Natural killer cell treated with Interleukin-12 subunit alpha and Interleukin-12 subunit beta and Interleukin-15 and Interleukin-18, amount 100 ng/mL, for 72 hours (primary cell): ENCODE results near the gene FUT8. TPM values are rescaled to one million over a fixed set of nuclear protein-coding genes. Genes with fewer than 3 reads are reported as not detected.

Experiments
- ATAC-seq, 2 donors: fragments of 150-1000 bp; cut with Tn5 transposase in 1 of 2; sonication (Bioruptor Pico), chemical (Tn5 transposase) in 1 of 2; 2 replicates each; pipeline ENCODE4 v1.10.0; 2021
- DNase-seq: peaks from one replicate; pipeline ENCODE4 v3.0.0; 2022; ENCODE audit warnings: low spot score
- H3K27ac Mint-ChIP-seq, 2 donors: 1 replicate in 1 of 2; 2 replicates in 1 of 2; pipeline ENCODE4 v1.8.0; 2022; ENCODE audit warnings: mixed read lengths in 2 of 2, mild to moderate bottlenecking in 1 of 2, moderate library complexity in 1 of 2
- H3K27me3 Mint-ChIP-seq, 2 donors: 1 replicate in 1 of 2; 2 replicates in 1 of 2; pipeline ENCODE4 v1.8.0; 2022; ENCODE audit warnings: mixed read lengths in 2 of 2
- H3K36me3 Mint-ChIP-seq: one replicate; pipeline ENCODE4 v1.8.0; 2022; ENCODE audit warnings: mixed read lengths
- H3K4me1 Mint-ChIP-seq, 2 donors: 1 replicate in 1 of 2; 2 replicates in 1 of 2; pipeline ENCODE4 v1.8.0; 2022; ENCODE audit warnings: low read depth in 2 of 2, mixed read lengths in 2 of 2, mild to moderate bottlenecking in 1 of 2
- H3K4me3 Mint-ChIP-seq: one replicate; pipeline ENCODE4 v1.8.0; 2022; ENCODE audit warnings: mixed read lengths
- H3K9me3 Mint-ChIP-seq: 2 replicates; pipeline ENCODE4 v1.8.0; 2022; ENCODE audit warnings: mixed read lengths
- total RNA-seq, 2 donors: library from RNA; stranded (reverse); gene quantifications; one replicate each; pipeline ENCODE4 v1.2.3, GENCODE V29; 2022

The FUT8 gene
- total RNA-seq, 2 donors from 2014 or later = 73.0 to 139 TPM

- H3K4me1 Mint-ChIP-seq = peaks cover 0 to 5% of the 10 kb centered on the region in 2 donors
- DNase-seq (no peak), ATAC-seq (no peak)
- no peaks in the 10 kb centered on the region for H3K27me3 Mint-ChIP-seq
- H3K9me3 Mint-ChIP-seq = no peaks in the 10 kb centered on the region
- H3K36me3 Mint-ChIP-seq = no peaks in the 10 kb centered on the region
- no peak overlapping the region for H3K4me3 Mint-ChIP-seq
- H3K27ac Mint-ChIP-seq = no peak overlapping the region
Observed at GRCh38 chr14:65580973-65581372, 168.4 kb downstream of the FUT8 start.

- Mint-ChIP-seq H3K9me3 (no peaks in the 10 kb centered on the region), H3K36me3 (no peaks in the 10 kb centered on the region), H3K27me3 (no peaks in the 10 kb centered on the region), H3K4me1 (peaks cover 0 to 5% of the 10 kb centered on the region in 2 donors), H3K4me3 (no peak overlapping the region), H3K27ac (no peak overlapping the region)
- no peak for ATAC-seq
- DNase-seq = no peak
Observed at GRCh38 chr14:65581378-65581777, 168.8 kb downstream of the FUT8 start.

GRCh38 chr14:65581799-65582198 lies 169.3 kb downstream of the FUT8 start:
- Mint-ChIP-seq H3K27ac (no peak overlapping the region), H3K36me3 (no peaks in the 10 kb centered on the region), H3K4me3 (no peak overlapping the region), H3K27me3 (no peaks in the 10 kb centered on the region), H3K9me3 (no peaks in the 10 kb centered on the region), H3K4me1 (peaks cover 0 to 5% of the 10 kb centered on the region in 2 donors)
- DNase-seq (no peak), ATAC-seq (no peak)

- H3K36me3 Mint-ChIP-seq = no peaks in the 10 kb centered on the region
- H3K4me1 Mint-ChIP-seq = peaks cover 0 to 5% of the 10 kb centered on the region in 2 donors
- H3K4me3 Mint-ChIP-seq = no peak overlapping the region
- no peaks in the 10 kb centered on the region for H3K9me3 Mint-ChIP-seq
- no peak for DNase-seq
- no peak for ATAC-seq
- no peaks in the 10 kb centered on the region for H3K27me3 Mint-ChIP-seq
- no peak overlapping the region for H3K27ac Mint-ChIP-seq
Observed at GRCh38 chr14:65585216-65585615, 172.7 kb downstream of the FUT8 start.

GRCh38 chr14:65588426-65589140 lies 176.1 kb downstream of the FUT8 start:
- H3K27ac Mint-ChIP-seq = no peak overlapping the region
- DNase-seq = no peak
- H3K27me3 Mint-ChIP-seq = no peaks in the 10 kb centered on the region
- H3K4me3 Mint-ChIP-seq = no peak overlapping the region
- no peaks in the 10 kb centered on the region for H3K9me3 Mint-ChIP-seq
- H3K36me3 Mint-ChIP-seq = no peaks in the 10 kb centered on the region
- no peak for ATAC-seq
- no peaks in the 10 kb centered on the region for H3K4me1 Mint-ChIP-seq

GRCh38 chr14:65594153-65594881 lies 181.8 kb downstream of the FUT8 start:
- no peak overlapping the region for H3K4me3 Mint-ChIP-seq
- H3K36me3 Mint-ChIP-seq = no peaks in the 10 kb centered on the region
- no peaks in the 10 kb centered on the region for H3K27me3 Mint-ChIP-seq
- no peak overlapping the region for H3K27ac Mint-ChIP-seq
- no peak for DNase-seq
- H3K9me3 Mint-ChIP-seq = no peaks in the 10 kb centered on the region
- no peaks in the 10 kb centered on the region for H3K4me1 Mint-ChIP-seq
- ATAC-seq = no peak

- no peak overlapping the region for H3K27ac Mint-ChIP-seq
- H3K27me3 Mint-ChIP-seq = no peaks in the 10 kb centered on the region
- no peaks in the 10 kb centered on the region for H3K36me3 Mint-ChIP-seq
- no peaks in the 10 kb centered on the region for H3K4me1 Mint-ChIP-seq
- H3K4me3 Mint-ChIP-seq = no peak overlapping the region
- no peak for ATAC-seq
- no peaks in the 10 kb centered on the region for H3K9me3 Mint-ChIP-seq
- DNase-seq = no peak
Observed at GRCh38 chr14:65594882-65595237, 182.3 kb downstream of the FUT8 start.

- Mint-ChIP-seq H3K4me1 (no peaks in the 10 kb centered on the region), H3K27ac (no peak overlapping the region), H3K9me3 (no peaks in the 10 kb centered on the region), H3K4me3 (no peak overlapping the region), H3K27me3 (no peaks in the 10 kb centered on the region), H3K36me3 (no peaks in the 10 kb centered on the region)
- no peak for DNase-seq
- ATAC-seq = no peak
Observed at GRCh38 chr14:65599375-65599774, 186.8 kb downstream of the FUT8 start.

GRCh38 chr14:65600742-65601141 lies 188.2 kb downstream of the FUT8 start:
- H3K4me3 Mint-ChIP-seq = no peak overlapping the region
- H3K27ac Mint-ChIP-seq = no peak overlapping the region
- no peaks in the 10 kb centered on the region for H3K9me3 Mint-ChIP-seq
- no peaks in the 10 kb centered on the region for H3K4me1 Mint-ChIP-seq
- no peak for DNase-seq
- H3K27me3 Mint-ChIP-seq = no peaks in the 10 kb centered on the region
- ATAC-seq = no peak
- no peaks in the 10 kb centered on the region for H3K36me3 Mint-ChIP-seq

GRCh38 chr14:65604535-65604934 lies 192.0 kb downstream of the FUT8 start:
- Mint-ChIP-seq H3K27ac (no peak overlapping the region), H3K27me3 (no peaks in the 10 kb centered on the region), H3K36me3 (no peaks in the 10 kb centered on the region), H3K4me1 (no peaks in the 10 kb centered on the region), H3K9me3 (no peaks in the 10 kb centered on the region), H3K4me3 (no peak overlapping the region)
- ATAC-seq = no peak
- DNase-seq = no peak

- no peaks in the 10 kb centered on the region for H3K9me3 Mint-ChIP-seq
- no peak overlapping the region for H3K4me3 Mint-ChIP-seq
- no peak for ATAC-seq
- H3K27ac Mint-ChIP-seq = peak overlapping the region in 1 of 2 donors; percentile 23
- DNase-seq = no peak
- H3K4me1 Mint-ChIP-seq = no peaks in the 10 kb centered on the region
- no peaks in the 10 kb centered on the region for H3K36me3 Mint-ChIP-seq
- H3K27me3 Mint-ChIP-seq = no peaks in the 10 kb centered on the region
Observed at GRCh38 chr14:65604936-65605335, 192.4 kb downstream of the FUT8 start.

- no peaks in the 10 kb centered on the region for H3K27me3 Mint-ChIP-seq
- no peak for DNase-seq
- no peaks in the 10 kb centered on the region for H3K4me1 Mint-ChIP-seq
- ATAC-seq = no peak
- no peaks in the 10 kb centered on the region for H3K36me3 Mint-ChIP-seq
- H3K4me3 Mint-ChIP-seq = no peak overlapping the region
- no peak overlapping the region for H3K27ac Mint-ChIP-seq
- H3K9me3 Mint-ChIP-seq = no peaks in the 10 kb centered on the region
Observed at GRCh38 chr14:65606460-65606859, 193.9 kb downstream of the FUT8 start.

- Mint-ChIP-seq H3K4me3 (no peak overlapping the region), H3K27me3 (no peaks in the 10 kb centered on the region), H3K9me3 (no peaks in the 10 kb centered on the region), H3K27ac (no peak overlapping the region), H3K36me3 (no peaks in the 10 kb centered on the region), H3K4me1 (no peaks in the 10 kb centered on the region)
- ATAC-seq (no peak), DNase-seq (no peak)
Observed at GRCh38 chr14:65613131-65613650, 200.7 kb downstream of the FUT8 start.

- H3K9me3 Mint-ChIP-seq = no peaks in the 10 kb centered on the region
- DNase-seq (no peak), ATAC-seq (no peak)
- H3K4me3 Mint-ChIP-seq = no peak overlapping the region
- no peaks in the 10 kb centered on the region for H3K36me3 Mint-ChIP-seq
- H3K27ac Mint-ChIP-seq = no peak overlapping the region
- no peaks in the 10 kb centered on the region for H3K27me3 Mint-ChIP-seq
- peaks cover 0 to 6% of the 10 kb centered on the region in 2 donors for H3K4me1 Mint-ChIP-seq
Observed at GRCh38 chr14:65618996-65619395, 206.5 kb downstream of the FUT8 start.
